DMS153 (cell line): Measurements from ENCODE around the gene TMEM139.

ENCODE experiments used
- DNase-seq: peaks from one replicate; lab custom pipeline; 2025; lab: John Stamatoyannopoulos, UW

The TMEM139 gene

DNA sequence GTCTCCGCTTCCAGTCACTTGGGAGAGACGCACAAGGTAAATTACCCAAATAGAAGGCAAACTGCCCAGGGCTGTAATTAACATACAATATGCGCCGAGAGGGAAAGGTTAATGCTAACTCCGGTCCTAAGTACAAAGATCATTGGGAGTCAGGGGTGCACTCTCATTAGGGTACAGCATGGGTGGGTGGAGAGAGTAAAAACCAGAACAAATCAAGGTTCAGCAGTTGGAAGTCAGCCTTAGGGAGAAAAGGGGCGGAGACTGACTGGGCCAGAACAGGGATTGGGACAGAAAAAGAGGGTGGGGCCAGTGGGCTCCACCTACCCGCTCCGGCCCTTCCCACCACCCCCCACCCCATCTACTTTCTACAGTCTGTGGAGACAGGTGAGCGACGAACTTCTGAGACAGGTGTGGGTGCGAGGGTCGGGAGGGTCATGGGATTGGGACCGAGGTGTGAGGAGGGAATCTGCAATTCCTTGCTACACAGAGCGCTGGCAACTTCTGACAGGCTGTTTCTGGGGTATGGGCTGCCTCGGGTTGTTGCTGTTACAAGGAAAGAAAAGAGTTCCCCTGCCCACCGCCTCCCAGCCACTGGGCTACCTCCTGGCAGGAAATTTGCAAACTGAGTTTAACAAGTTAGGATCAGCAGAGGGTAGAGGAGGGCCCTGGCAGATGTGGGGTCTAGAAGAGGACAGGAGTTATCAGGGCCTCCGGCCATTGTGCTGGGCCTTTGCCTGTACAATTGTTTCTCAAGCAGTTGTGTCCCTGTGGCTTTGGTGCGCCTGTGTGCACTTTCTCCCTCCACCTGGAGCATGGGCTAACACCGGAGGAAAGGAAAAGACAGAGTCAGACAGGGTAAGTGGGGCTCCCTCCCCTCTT lies at the start of gene TMEM139:
TSS of gene TMEM139 (plus strand) at position 368 of the 879 bp plus-strand sequence. CDS start 1,000 bp downstream, outside the sequence.
- no peak for DNase-seq

DNA sequence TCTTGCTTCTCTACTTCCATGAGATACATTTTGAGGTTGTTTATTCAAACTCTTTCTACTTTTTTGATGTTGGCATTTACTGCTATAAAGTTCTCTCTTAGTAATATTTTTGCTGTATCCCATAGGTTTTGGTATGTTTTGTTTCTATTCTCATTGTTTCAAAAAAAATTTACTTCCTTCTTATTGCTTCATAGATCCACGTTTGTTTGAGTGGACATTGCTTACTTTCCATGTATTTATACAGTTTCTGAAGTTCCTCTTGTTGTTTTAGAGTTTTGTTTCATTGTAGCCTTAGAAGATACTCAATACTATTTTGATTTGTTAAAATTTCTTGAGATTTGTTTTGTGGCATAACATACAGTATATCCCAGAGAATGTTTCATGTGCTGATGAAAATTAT lies 49.2 kb upstream of the TMEM139 start:
- DNase-seq = no peak

GRCh38 chr7:143236408-143236990 lies 48.3 kb upstream of the TMEM139 start:
- DNase-seq = no peak

DNA sequence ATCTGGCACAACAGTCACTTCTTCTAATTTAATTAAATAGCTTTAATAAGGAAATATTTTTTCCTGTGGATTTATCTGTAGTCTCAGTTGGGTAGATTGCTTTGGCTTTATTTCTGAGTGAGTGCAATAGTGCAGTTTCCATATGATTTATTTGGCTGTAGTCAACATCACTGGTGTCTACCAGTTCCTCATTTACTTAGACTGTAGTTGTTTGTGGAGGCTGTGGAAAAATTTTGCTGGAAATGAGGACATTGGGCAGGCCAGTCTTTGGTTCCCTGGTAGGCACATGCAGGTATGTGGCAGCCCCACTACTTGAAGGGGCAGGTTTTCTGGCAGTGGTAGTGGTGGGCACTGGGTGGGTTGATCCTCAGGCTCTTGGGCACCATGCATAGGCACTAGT lies 47.4 kb upstream of the TMEM139 start:
- DNase-seq = no peak

GRCh38 chr7:143238289-143238980 lies 46.3 kb upstream of the TMEM139 start:
- DNase-seq = no peak

GRCh38 chr7:143239813-143240212 lies 44.9 kb upstream of the TMEM139 start:
- no peak for DNase-seq

- DNase-seq = peak; percentile 66
Observed at GRCh38 chr7:143240291-143241168, 44.2 kb upstream of the TMEM139 start.

- no peak for DNase-seq
Observed at GRCh38 chr7:143242306-143242705, 42.5 kb upstream of the TMEM139 start.

DNA sequence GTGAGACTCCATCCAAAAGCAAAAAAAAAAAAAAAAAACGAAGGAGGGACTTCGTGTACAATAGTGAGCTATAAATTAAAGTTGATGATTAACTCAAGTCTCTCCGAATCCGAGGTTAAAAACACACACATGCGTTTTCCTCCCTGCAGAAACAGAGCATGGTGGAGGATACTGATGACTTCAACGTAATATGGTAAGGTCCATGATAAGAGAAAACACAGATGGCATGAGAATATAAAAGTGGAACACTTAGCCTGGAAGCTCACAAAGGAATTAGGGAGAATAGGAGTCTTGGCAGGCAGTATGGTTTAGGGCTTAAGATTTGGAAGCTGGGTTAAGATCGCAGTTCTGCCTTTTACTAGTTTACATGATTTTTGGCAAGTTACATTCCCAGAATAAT lies 41.6 kb upstream of the TMEM139 start:
- no peak for DNase-seq

GRCh38 chr7:143243614-143244013 lies 41.1 kb upstream of the TMEM139 start:
- DNase-seq = no peak

DNA sequence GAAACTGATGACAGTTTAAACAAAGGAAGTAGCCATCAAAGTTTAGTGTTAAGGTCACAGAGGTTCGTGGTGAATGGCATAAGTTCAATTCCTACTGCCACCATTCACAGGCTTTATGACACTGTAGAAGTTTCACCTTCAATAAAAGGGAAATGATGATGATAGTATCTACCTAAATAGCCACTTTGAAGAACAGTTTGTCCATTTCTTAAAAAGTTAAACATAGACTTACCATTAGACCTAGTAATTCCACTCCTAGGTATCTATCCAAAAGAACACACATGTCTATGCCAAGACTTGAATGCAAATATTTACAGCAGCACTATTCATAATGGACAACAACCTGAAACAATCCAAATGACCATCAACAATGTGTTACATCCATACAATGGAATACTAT lies 40.4 kb upstream of the TMEM139 start:
- no peak for DNase-seq

- peak; percentile 34 for DNase-seq
Observed at GRCh38 chr7:143245123-143245522, 39.6 kb upstream of the TMEM139 start.

DNA sequence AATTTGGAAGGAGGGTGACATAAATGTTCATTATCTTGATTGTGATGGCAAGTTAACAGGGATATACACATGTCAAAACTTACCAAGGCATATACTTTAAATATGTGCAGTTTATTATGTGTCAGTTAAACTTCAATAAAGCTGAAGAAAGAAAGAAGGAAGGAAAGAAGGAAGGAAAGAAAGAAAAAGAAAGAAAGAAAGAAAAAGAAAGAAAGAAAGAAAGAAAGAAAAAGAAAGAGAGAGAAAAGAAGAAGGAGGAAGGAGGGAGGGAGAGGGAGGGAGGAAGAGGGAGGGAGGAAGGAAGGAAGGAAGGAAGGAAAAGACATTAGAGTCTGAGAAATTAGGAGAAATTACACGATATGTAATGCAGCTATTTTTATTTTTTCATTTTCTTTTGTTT lies 37.4 kb upstream of the TMEM139 start:
- DNase-seq = no peak

GRCh38 chr7:143248761-143249354 lies 35.9 kb upstream of the TMEM139 start:
- no peak for DNase-seq

DNA sequence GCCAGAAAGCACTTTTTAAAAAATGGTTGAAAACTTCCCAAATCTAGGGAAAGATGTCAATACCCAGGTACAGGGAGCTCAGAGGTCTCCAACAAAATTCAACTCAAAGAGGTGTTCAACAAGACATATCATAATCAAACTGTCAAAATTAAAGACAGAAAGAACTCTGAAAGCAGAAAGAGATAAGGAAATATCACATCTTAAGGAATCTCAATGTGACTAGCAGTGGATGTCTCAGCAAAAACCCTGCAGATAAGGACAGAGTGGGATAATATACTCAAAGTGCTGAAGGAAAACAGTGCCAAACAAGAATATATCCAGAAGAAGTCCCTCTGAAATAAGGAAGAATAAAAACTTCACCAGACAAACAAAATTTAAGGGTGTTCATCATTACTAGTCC lies 34.6 kb upstream of the TMEM139 start:
- DNase-seq = no peak

DNA sequence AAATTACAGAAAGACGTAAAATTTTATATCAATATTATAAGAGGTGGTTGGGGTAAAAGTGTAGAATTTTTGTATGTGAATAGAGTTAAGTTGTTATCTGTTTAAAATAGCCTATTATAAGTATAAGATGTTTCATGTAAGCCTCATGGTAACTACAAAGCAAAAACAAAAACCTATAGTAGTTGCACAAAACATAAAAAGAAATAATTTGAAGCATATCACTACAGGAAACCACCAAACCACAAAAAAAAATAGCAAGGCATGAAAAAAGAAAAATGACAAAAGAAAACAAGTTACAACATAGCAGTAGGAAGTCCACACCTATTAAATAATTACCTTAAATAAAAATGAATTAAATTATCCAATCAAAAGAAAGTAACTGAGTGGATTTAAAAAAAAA lies 33.9 kb upstream of the TMEM139 start:
- no peak for DNase-seq

- no peak for DNase-seq
Observed at GRCh38 chr7:143252006-143252405, 32.8 kb upstream of the TMEM139 start.

DNA sequence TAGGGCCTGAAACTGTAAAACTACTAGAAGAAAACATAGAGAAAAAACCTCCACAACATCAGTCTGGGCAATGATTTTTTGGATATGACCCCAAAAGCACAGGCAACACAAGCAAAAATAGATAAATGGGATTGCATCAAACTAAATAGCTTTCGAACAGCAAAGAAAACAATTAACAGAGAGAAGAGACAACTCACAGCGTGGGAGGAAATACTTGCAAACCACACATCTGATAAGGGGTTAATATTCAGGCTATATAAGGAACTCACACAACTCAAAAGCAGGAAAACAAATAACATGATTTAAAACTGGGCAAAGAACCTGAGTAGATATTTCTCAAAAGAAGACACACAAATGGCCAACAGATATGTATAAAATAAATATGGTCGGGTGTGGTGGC lies 29.2 kb upstream of the TMEM139 start:
- DNase-seq = no peak

GRCh38 chr7:143256325-143256724 lies 28.4 kb upstream of the TMEM139 start:
- DNase-seq = no peak

- DNase-seq = no peak
Observed at GRCh38 chr7:143256932-143257331, 27.8 kb upstream of the TMEM139 start.

DNA sequence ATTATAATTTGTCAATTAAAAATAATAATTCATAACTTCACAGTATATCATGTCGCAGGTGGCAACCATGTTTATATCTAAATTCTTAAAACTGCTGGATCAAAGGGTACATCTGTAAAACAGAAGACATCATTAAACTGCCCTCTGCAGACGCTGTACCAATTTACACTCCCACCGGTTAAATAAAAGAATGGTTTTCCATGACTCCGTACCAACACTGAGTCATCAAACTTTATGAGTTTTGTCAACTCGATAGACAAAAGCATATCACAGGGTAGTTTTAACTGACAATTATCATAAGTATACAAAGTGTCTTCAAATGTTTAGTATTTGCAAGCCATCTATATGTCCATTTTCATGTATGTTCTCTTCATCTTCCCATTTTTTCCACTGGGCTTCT lies 27.3 kb upstream of the TMEM139 start:
- no peak for DNase-seq

- DNase-seq = no peak
Observed at GRCh38 chr7:143258831-143259230, 25.9 kb upstream of the TMEM139 start.
